CD14-positive monocyte (primary cell): ENCODE measurements around the gene OXTR. TPM values are rescaled to one million over a fixed set of nuclear protein-coding genes. Genes with fewer than 3 reads are reported as not detected.

Experiments
- DNase-seq, 3 donors: peaks; one replicate each; pipeline ENCODE4 v3.0.0-alpha.2; 2011 to 2022
- H2AFZ ChIP-seq: 2 replicates; pipeline ENCODE4 v1.6.0; 2012; ENCODE audit warnings: mild to moderate bottlenecking, low read depth, low read length, inconsistent platforms; ENCODE audit not compliant: insufficient read depth, poor library complexity, severe bottlenecking
- H3K27ac ChIP-seq, 2 donors: 1 replicate in 1 of 2; 2 replicates in 1 of 2; pipeline ENCODE4 v1.5.1; 2012 to 2013; ENCODE audit warnings: low read length in 2 of 2, control low read depth in 1 of 2, inconsistent platforms in 1 of 2, low read depth in 1 of 2, mild to moderate bottlenecking in 1 of 2
- H3K27me3 ChIP-seq, 2 donors: one replicate each; pipeline versions ENCODE4 v1.6.0 to v1.6.1; 2011 to 2013; ENCODE audit warnings: low read length in 2 of 2; ENCODE audit not compliant: control insufficient read depth in 2 of 2, insufficient read depth in 2 of 2
- H3K36me3 ChIP-seq, 2 donors: replicated peaks in 1 of 2; 1 replicate in 1 of 2; 2 replicates in 1 of 2; pipeline versions ENCODE4 v1.5.1 to v1.6.1; 2012 to 2013; ENCODE audit warnings: low read length in 2 of 2, control low read depth in 1 of 2, inconsistent platforms in 1 of 2, mild to moderate bottlenecking in 1 of 2; ENCODE audit not compliant: insufficient read depth in 2 of 2, control insufficient read depth in 1 of 2
- H3K4me1 ChIP-seq, 2 donors: 1 replicate in 1 of 2; 2 replicates in 1 of 2; pipeline versions ENCODE4 v1.5.1 to v1.6.1; 2012 to 2013; ENCODE audit warnings: low read length in 2 of 2, control low read depth in 1 of 2, inconsistent platforms in 1 of 2, mild to moderate bottlenecking in 1 of 2, moderate library complexity in 1 of 2; ENCODE audit not compliant: insufficient read depth in 2 of 2, control insufficient read depth in 1 of 2
- H3K4me2 ChIP-seq: replicated peaks from 2 replicates; pipeline ENCODE3; 2012; ENCODE audit warnings: low read length, moderate library complexity, mild to moderate bottlenecking; ENCODE audit not compliant: poor library complexity, severe bottlenecking; ENCODE audit errors: extremely low read depth
- H3K4me3 ChIP-seq, 3 experiments: fragments of 200-600 bp in 1 of 3; sonication (generic) in 1 of 3; replicated peaks in 1 of 3; 1 replicate in 2 of 3; 2 replicates in 1 of 3; pipeline ENCODE4 v1.5.1; 2011 to 2013; ENCODE audit warnings: low read length in 3 of 3, mild to moderate bottlenecking in 3 of 3, control low read depth in 2 of 3, low read depth in 2 of 3, inconsistent platforms in 1 of 3, moderate library complexity in 1 of 3
- H3K79me2 ChIP-seq: 2 replicates; pipeline ENCODE4 v1.6.0; 2012; ENCODE audit warnings: mild to moderate bottlenecking, control low read depth, inconsistent platforms, low read length, moderate library complexity; ENCODE audit not compliant: insufficient read depth
- H3K9ac ChIP-seq: 2 replicates; pipeline ENCODE4 v1.6.0; 2017; ENCODE audit warnings: low read length, mild to moderate bottlenecking; ENCODE audit not compliant: insufficient read depth, poor library complexity, severe bottlenecking
- H3K9me3 ChIP-seq, 2 donors: replicated peaks in 1 of 2; 1 replicate in 1 of 2; 2 replicates in 1 of 2; pipeline versions ENCODE4 v1.5.1 to v1.6.1; 2012 to 2013; ENCODE audit warnings: low read length in 2 of 2, control low read depth in 1 of 2; ENCODE audit not compliant: control insufficient read depth in 1 of 2, insufficient read depth in 1 of 2
- H4K20me1 ChIP-seq: 2 replicates; pipeline ENCODE4 v1.6.0; 2012; ENCODE audit warnings: mild to moderate bottlenecking, low read length, control low read depth, moderate library complexity; ENCODE audit not compliant: insufficient read depth
- H3K27ac Mint-ChIP-seq, 7 donors: one replicate each; pipeline ENCODE4 v1.8.0; 2020; ENCODE audit warnings: mild to moderate bottlenecking in 7 of 7, mixed read lengths in 7 of 7, moderate library complexity in 6 of 7, inconsistent platforms in 2 of 7
- H3K27me3 Mint-ChIP-seq, 3 donors: one replicate each; pipeline ENCODE4 v1.8.0; 2021 to 2022; ENCODE audit warnings: low read depth in 3 of 3, mild to moderate bottlenecking in 3 of 3, mixed read lengths in 3 of 3, moderate library complexity in 3 of 3, inconsistent platforms in 1 of 3
- H3K36me3 Mint-ChIP-seq, 2 donors: one replicate each; pipeline ENCODE4 v1.8.0; 2020; ENCODE audit warnings: mixed read lengths in 2 of 2, inconsistent platforms in 1 of 2, mild to moderate bottlenecking in 1 of 2
- H3K4me1 Mint-ChIP-seq: one replicate; pipeline ENCODE4 v1.8.0; 2020; ENCODE audit warnings: mild to moderate bottlenecking, mixed read lengths
- H3K4me3 Mint-ChIP-seq, 2 donors: one replicate each; pipeline ENCODE4 v1.8.0; 2020; ENCODE audit warnings: mild to moderate bottlenecking in 2 of 2, mixed read lengths in 2 of 2, moderate library complexity in 1 of 2
- H3K9me3 Mint-ChIP-seq, 7 donors: one replicate each; pipeline ENCODE4 v1.8.0; 2020 to 2022; ENCODE audit warnings: mixed read lengths in 7 of 7, mild to moderate bottlenecking in 6 of 7, moderate library complexity in 6 of 7, inconsistent platforms in 2 of 7
- WGBS: methylation state at CpG from one replicate; pipeline ENCODE4 v1.1.5; 2013; ENCODE audit warnings: missing lambda C conversion rate; ENCODE audit not compliant: insufficient coverage; 5-methylcytosine and 5-hydroxymethylcytosine counted together
- intact Hi-C, 2 donors: fragments of 100-400 bp; cut with micrococcal nuclease; formaldehyde crosslinking; loops; one replicate each; pipeline versions ENCODE4 v1.15.0 to v1.15.1; 2023
- polyA plus RNA-seq, 3 donors: library from polyadenylated mRNA; depleted of rRNA in 1 of 3; unstranded in 2 of 3; stranded (reverse) in 1 of 3; fragments of 300-500 nt in 2 of 3; fragments of >200 nt in 1 of 3; fragmentation: Illumina TruSeq in 2 of 3; gene quantifications; 1 replicate in 2 of 3; 2 replicates in 1 of 3; pipeline ENCODE4 v1.2.3, GENCODE V29; 2012 to 2021
- TF ChIP-seq, protein P1 (sequence below): fragments of 200-600 bp; IDR thresholded peaks from one replicate; pipeline ENCODE4 v1.8.0; 2022; ENCODE audit warnings: antibody characterized with exemption, mild to moderate bottlenecking

The OXTR gene
- polyA plus RNA-seq, 3 donors = 0.03 to 0.07 TPM; not detected in 1

GRCh38 chr3:8756671-8757070 lies 12.7 kb downstream of the OXTR start:
- Mint-ChIP-seq H3K27ac (no peak overlapping the region), H3K9me3 (no peaks in the 10 kb centered on the region), H3K4me1 (no peaks in the 10 kb centered on the region), H3K27me3 (peaks cover 2 to 5% (median 3%) of the 10 kb centered on the region in 3 donors), H3K36me3 (no peaks in the 10 kb centered on the region), H3K4me3 (no peak overlapping the region)
- Histone ChIP-seq H3K79me2 (no peaks in the 10 kb centered on the region), H3K27me3 (no peaks in the 10 kb centered on the region), H4K20me1 (no peaks in the 10 kb centered on the region), H2AFZ (no peak overlapping the region), H3K4me3 (no peak overlapping the region), H3K27ac (no peak overlapping the region), H3K4me1 (no peaks in the 10 kb centered on the region), H3K4me2 (no peak overlapping the region), H3K9me3 (no peaks in the 10 kb centered on the region), H3K36me3 (no peaks in the 10 kb centered on the region), H3K9ac (no peak overlapping the region)
- WGBS = 86% methylated on average over 5 of the region's 7 CpGs
- no peak for DNase-seq
- intact Hi-C loops = no loop called here
- TF ChIP-seq, protein P1, sequence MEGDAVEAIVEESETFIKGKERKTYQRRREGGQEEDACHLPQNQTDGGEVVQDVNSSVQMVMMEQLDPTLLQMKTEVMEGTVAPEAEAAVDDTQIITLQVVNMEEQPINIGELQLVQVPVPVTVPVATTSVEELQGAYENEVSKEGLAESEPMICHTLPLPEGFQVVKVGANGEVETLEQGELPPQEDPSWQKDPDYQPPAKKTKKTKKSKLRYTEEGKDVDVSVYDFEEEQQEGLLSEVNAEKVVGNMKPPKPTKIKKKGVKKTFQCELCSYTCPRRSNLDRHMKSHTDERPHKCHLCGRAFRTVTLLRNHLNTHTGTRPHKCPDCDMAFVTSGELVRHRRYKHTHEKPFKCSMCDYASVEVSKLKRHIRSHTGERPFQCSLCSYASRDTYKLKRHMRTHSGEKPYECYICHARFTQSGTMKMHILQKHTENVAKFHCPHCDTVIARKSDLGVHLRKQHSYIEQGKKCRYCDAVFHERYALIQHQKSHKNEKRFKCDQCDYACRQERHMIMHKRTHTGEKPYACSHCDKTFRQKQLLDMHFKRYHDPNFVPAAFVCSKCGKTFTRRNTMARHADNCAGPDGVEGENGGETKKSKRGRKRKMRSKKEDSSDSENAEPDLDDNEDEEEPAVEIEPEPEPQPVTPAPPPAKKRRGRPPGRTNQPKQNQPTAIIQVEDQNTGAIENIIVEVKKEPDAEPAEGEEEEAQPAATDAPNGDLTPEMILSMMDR = no peak

DNA sequence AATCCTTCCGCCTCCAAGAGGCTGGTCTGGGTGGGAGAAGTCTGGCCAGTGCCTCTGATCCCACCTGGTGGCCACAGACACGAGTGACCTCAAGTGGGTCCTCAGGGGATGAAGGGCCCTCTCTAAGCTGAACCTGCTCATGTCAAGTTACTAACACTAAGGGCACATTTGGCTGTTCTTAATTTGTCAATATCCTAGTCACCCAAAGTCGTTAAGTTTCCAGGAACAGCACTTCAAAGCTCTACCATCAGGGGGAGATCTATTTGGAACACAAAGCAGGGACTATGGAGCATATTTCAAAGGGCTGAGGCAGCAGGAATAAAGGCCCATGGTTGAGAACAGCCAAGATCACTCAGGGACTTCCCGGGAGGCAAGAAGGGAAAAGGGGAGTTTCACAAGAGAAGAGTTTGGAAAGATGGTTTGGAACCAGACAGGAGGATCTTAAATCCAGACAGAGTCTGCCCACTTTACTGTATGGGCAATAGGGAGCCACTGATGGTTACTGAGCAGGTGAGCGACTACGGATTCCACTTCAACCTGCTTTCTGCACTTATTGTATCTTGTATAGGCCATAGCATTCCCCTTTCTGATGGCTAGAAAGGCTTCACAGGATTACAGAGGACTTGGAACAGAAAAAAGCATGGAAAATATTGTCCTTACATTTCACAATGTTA lies 13.7 kb downstream of the OXTR start:
- H3K79me2 ChIP-seq = no peaks in the 10 kb centered on the region
- H3K27ac Mint-ChIP-seq = no peak overlapping the region
- H3K4me3 Mint-ChIP-seq = no peak overlapping the region
- no peak overlapping the region for H3K27ac ChIP-seq
- H3K27me3 ChIP-seq = no peaks in the 10 kb centered on the region
- H2AFZ ChIP-seq = no peak overlapping the region
- no peak overlapping the region for H3K4me2 ChIP-seq
- H3K36me3 Mint-ChIP-seq = no peaks in the 10 kb centered on the region
- DNase-seq = no peak
- intact Hi-C loops = no loop called here
- peaks cover 2 to 5% (median 3%) of the 10 kb centered on the region in 3 donors for H3K27me3 Mint-ChIP-seq
- no peak overlapping the region for H3K9ac ChIP-seq
- TF ChIP-seq, protein P1 = no peak
- no peaks in the 10 kb centered on the region for H3K9me3 ChIP-seq
- no peaks in the 10 kb centered on the region for H3K4me1 ChIP-seq
- H3K4me3 ChIP-seq = no peak overlapping the region
- no peaks in the 10 kb centered on the region for H3K9me3 Mint-ChIP-seq
- no peaks in the 10 kb centered on the region for H3K4me1 Mint-ChIP-seq
- WGBS = 97% methylated on average over 3 of the region's 6 CpGs
- H4K20me1 ChIP-seq = no peaks in the 10 kb centered on the region
- no peaks in the 10 kb centered on the region for H3K36me3 ChIP-seq
